Left colon (tissue), 2 donors: ENCODE data around the gene TRAPPC13. TPM values are rescaled to one million over a fixed set of nuclear protein-coding genes. Genes with fewer than 3 reads are reported as not detected.
"Not testable (repeated sequence)": the region's sequence is repeated elsewhere in the genome, so short reads cannot be mapped to it uniquely, and the experiment has no call there.

Source experiments
- ATAC-seq: fragments of 200-7000 bp; cut with Tn5 transposase; one replicate; pipeline ENCODE4 v1.9.1; 2020; ENCODE audit warnings: mild to moderate bottlenecking, moderate library complexity
- DNase-seq, 2 donors: peaks; one replicate each; pipeline ENCODE4 v3.0.0-alpha.2; 2020
- intact Hi-C, 2 donors: fragments of 100-400 bp; cut with DNase I in 1 of 2; cut with micrococcal nuclease in 1 of 2; formaldehyde crosslinking; loops; one replicate each; pipeline versions ENCODE4 v1.11.2 to v1.14.0; 2022; cut with DNase I, micrococcal nuclease
- total RNA-seq, 2 donors: library from RNA; stranded (reverse); fragmentation: NEBNext Ultra II Directional; extraction: Animal tissue kit (Norgen Biotek cat#: 25700); gene quantifications; one replicate each; pipeline ENCODE4 v1.2.1, GENCODE V29; 2021
- donor health status: DM: no; HTN: no; CAD: no.
- donor health status: DM: yes; HTN: yes; CAD: no.

TRAPPC13 gene
- total RNA-seq, 2 donors from 2014 or later = 19.4 to 24.6 TPM

DNA sequence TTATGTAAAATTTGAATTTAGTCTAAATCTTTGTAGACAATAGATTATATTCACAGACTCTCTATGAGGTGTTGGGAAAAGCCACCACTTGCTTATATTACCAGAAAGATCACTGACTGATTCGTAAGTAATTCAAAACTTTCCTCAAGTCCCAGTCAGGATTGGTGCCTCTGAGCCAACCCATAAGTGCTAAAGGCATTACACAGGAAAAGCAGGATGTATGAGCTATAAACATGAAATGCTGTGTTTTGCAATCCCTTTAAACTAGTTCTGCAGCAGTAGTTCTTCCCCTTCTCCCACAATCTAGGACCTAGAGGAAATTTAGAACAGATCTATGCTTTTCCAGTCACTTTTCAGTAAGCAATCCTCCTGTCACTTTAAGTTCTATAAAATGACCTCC lies 48.0 kb downstream of the TRAPPC13 start:
- intact Hi-C loops = no loop called here
- no peak for ATAC-seq
- DNase-seq = no peak

DNA sequence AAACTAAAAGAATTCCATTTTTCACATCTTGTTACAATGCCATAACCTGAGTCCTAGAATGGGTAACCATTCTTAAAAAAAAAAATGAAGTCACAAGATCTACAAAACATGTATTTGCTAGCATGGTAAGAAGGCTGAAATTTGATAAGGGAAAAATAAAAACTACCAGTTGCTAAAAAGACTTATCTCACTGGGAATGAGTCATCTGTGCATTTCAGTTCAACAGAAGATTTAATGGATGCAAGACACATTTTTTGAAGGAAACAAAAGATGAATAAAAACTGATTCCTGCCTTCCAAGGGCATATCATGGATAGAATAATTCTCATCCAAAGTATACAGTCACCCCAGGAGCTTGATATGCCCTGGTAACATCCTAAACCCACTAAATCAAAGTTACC lies 49.9 kb downstream of the TRAPPC13 start:
- no peak for ATAC-seq
- intact Hi-C loops = no loop called here
- DNase-seq = no peak

DNA sequence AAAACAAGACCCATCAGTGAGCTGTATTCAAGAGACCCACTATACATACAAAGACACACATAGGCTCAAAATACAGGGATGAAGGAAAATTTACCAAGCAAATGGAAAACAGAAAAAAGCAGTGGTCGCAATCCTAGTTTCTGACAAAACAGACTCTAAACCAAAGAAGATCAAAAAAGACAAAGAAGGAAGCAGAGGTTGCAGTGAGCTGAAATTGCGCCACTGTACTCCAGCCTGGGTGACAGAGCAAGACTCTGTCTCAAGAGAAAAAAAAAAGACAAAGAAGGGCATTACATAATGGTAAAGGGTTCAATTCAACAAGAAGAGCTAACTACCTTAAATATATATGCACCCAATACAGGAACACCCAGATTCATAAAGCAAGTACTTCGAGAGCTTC lies 51.2 kb downstream of the TRAPPC13 start:
- ATAC-seq, DNase-seq, intact Hi-C loops: not testable (repeated sequence)

DNA sequence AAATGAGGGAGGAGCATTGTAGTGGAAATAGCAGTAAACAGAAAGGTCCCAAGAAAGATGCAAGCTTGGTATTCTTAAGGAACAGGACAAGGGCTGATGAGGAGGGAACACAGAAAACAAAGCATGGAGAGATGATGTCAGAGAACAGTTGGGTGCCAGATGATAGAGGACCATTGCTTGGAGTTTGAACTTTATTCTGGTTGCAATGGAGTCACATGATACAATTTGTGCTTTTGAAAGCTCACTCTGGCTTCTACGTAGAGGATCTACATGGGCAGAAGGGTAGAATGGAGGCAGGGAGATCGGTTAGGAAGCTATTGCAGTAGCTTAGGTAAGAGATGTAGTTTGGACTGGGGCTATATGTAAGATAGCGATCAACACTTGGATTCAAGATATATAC lies 57.3 kb downstream of the TRAPPC13 start:
- DNase-seq (no peak), ATAC-seq (no peak)
- intact Hi-C loops = no loop called here

DNA sequence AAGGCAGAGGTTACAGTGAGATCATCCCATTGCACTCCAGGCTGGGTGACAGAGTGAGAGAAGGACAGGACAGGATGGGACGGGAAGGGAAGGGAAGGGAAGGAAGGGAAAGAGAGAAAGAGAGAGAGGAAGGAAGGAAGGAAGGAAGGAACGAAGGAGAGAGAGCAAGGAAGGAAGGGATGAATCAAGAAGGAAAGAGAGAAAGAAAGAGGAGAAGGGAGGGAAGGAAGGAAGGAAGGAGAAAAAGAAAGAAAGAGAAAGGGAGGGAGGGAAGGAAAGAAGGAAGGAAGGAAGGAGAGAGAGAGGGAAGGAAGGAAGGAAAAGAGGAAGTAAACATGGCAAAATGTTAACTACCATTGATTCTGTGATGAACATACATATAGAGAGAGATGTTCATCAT lies 68.3 kb downstream of the TRAPPC13 start:
- intact Hi-C loops = no loop called here
- no peak for DNase-seq
- no peak for ATAC-seq

DNA sequence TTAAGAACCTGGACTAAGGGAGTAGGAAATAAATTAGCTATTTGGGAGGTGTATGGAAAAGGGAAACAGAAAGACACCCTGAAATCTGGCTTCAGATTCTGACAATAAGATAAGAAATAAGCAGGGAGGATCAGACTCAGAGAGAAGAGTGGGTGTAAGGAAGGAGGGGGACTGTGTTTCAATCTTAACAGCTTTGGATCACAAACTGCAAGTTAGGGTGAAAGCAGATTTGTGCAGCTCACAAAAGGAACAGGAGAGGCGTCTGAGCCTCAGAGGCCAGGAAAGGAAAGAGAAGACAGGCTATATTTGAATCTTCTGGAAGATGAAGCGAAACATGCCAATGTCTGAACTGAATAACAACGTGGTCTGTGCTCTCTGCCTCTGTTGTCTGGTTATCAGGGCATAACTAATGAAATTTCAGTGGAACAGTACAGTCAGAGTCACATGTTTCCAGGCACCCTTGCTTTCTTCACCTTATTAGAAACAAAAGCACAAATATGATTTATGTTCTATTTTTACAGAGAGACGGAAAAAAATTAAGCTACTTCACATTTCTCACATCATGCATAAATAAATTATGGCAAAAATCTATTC lies 70.4 kb downstream of the TRAPPC13 start:
- DNase-seq = no peak
- ATAC-seq = no peak
- intact Hi-C loops = no loop called here

DNA sequence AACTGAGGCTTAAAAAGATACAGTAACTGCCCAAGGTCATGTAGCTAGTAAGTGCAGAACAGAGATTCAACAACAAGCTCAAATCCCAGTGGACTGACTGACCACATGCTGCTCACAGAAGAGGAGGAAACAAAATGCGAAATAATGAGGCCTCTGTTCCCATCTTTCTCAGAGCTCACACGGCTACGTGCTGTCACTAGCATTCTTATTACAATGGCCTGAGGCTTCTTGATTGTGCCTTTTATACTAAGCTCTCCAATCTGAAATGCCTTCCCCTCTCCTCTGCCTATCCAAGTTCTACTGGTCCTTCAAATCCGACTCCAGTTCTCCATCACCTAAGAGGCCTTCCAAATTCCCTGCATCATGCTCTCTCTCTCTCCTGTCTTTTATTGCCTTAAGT lies 71.1 kb downstream of the TRAPPC13 start:
- intact Hi-C loops = no loop called here
- DNase-seq (no peak), ATAC-seq (no peak)

DNA sequence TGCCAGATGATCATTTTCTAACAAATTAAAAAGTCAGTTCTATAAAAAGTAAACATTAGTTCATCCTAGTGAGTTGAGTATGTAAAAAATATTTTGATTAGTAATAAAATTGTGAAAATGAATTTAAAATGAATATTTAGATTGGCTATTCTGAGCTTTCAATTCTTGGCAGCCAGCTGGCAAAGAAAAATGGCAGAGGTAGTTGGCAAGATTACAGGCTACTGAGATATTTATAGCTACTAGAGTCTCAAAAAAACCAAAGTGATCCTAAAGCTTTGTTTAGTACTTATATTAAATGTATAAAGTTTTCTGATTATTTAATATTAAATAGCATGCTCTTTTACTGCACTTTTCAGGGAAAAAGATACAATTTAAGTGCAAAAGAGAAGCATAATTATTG lies 72.1 kb downstream of the TRAPPC13 start:
- intact Hi-C loops = no loop called here

DNA sequence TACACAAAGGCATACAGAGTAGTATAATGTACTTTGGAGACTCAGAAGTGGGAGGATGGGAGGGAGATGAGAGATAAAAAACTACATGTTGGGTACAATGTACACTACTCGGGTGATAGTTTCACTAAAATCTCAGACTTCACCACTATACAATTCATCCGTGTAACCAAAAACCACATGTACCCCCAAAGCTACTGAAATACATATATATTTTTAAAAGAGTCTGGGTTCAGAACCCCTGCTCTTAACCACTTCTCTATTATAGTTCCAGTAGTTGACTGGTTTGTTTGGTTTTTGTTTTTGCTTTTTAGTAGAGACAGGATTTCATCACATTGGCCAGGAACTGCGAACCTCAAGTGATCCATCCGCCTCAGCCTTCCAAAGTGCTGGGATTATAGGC lies 74.5 kb downstream of the TRAPPC13 start:
- DNase-seq (no peak), ATAC-seq (no peak)
- intact Hi-C loops = no loop called here

More for the DNA sequence above, 72.1 kb downstream of the TRAPPC13 start:
- DNase-seq (no peak), ATAC-seq (no peak)

DNA sequence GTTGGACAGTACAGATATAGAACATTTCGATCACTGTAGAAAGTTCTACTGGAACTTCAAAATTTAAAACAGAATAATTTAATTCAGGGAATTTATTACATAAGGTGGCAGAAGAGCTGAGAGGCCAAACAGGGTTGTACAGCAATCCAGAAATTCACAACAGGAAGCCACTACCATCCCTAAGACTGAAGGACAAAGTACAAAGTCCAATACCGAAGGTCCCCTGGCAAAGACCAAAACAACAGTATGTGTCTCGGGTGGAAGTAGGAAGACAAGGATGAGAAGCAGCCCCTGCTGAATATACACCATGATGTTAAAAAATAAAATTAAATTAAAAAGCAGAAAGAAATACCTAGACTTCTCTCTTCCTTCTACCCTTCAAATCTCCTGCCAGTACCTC lies 77.2 kb downstream of the TRAPPC13 start:
- no peak for ATAC-seq
- intact Hi-C loops = no loop called here
- no peak for DNase-seq

DNA sequence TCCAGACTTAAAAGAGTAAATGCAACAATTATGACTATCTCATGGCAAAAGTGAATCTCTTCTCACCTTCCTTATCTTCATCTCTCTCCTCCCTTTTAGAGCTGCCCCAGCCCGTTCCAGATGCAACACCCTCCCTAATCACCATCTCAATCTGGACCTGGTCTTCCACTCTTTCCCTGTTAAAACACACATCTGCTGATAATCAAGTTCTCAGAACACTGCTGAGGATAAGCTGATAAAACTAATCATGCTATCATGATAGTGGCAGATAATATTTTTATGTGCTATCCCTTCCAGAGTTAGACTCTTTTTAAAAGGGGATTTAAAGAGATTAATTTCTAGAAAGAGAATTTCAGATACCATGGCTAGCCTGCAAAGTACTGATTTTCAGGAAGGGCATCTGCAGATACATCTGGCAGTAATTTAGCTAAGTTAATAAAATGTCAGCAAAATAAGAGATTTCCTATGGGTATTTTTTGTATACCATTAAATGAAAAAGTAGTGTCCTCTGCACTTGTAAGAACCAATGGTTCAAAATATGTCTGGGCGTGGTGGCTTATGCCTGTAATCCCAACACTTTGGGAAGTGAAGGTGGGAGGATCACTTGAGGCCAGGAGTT lies 79.9 kb downstream of the TRAPPC13 start:
- ATAC-seq (no peak), DNase-seq (no peak)
- intact Hi-C loops = no loop called here

DNA sequence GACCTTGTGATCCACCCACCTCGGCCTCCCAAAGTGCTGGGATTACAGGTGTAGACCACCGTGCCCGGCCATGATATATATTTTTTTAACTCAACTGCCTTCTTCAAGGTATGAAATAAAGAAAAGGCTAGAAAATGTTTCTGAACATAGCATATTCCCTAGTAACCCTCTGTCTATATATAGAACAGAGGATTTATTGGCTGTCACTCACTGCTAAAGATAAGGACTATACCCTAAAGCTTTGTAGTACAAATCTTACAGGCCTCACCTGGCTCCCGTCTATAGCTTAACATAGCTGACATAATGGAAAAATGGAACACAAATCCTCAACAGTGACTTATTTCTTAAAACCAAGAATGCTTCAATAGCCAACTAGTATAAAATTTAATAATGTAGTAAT lies 82.8 kb downstream of the TRAPPC13 start:
- intact Hi-C loops = no loop called here
- DNase-seq (no peak), ATAC-seq (no peak)

DNA sequence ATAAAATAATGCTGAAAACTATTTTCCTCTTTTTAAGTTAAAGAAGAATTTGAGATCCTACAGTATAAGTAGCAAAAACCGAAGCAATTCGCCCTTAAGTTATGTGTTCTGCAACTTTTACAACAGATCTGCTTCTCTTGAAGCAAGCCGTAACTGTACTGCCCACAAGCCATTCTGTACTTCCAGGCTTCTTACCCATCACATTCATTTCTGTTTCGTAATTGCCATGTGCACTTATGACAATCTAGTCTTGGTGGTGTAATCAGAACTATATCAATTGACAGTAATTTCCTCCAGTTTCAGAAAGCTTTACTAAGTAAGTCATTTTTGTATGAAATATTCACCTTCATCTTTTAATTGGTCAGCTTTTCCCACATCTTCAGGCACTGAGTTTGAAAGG lies 83.3 kb downstream of the TRAPPC13 start:
- no peak for ATAC-seq
- DNase-seq = no peak
- intact Hi-C loops = no loop called here

Other genes starting within 250 kb of the TRAPPC13 start
- 1 to 10 TPM in 1 of 2 donors, under 1 TPM in 1; 0.46 to 1.3 TPM for gene ADAMTS6, start 143.1 kb upstream of the TRAPPC13 start, total RNA-seq
- 1 to 10 TPM; 5.2 to 7.8 TPM for gene CENPK, start 61.9 kb upstream of the TRAPPC13 start, total RNA-seq
- gene PPWD1, start 61.7 kb upstream of the TRAPPC13 start, total RNA-seq = 10 to 100 TPM; 23.9 to 29.2 TPM
- 1 to 10 TPM; 6.4 to 8.8 TPM for gene TRIM23, start 694 bp upstream of the TRAPPC13 start, total RNA-seq
- 1 to 10 TPM; 3.0 to 3.5 TPM for gene SHLD3, start within 50 bp of the TRAPPC13 start, total RNA-seq
- 1 to 10 TPM; 2.1 to 3.1 TPM for gene SGTB, start 97.1 kb downstream of the TRAPPC13 start, total RNA-seq
- gene NLN, start 97.2 kb downstream of the TRAPPC13 start, total RNA-seq = 10 to 100 TPM; 15.5 to 25.1 TPM